HG02938 (cell line): ENCODE data around the gene C10orf90.

ENCODE experiments used
- ATAC-seq: cut with Tn5 transposase; IDR thresholded peaks from one replicate; pipeline ENCODE4 v1.9.1; 2021; ENCODE audit warnings: mild to moderate bottlenecking, moderate library complexity; ENCODE audit not compliant: unreplicated experiment

The C10orf90 gene, protein sequence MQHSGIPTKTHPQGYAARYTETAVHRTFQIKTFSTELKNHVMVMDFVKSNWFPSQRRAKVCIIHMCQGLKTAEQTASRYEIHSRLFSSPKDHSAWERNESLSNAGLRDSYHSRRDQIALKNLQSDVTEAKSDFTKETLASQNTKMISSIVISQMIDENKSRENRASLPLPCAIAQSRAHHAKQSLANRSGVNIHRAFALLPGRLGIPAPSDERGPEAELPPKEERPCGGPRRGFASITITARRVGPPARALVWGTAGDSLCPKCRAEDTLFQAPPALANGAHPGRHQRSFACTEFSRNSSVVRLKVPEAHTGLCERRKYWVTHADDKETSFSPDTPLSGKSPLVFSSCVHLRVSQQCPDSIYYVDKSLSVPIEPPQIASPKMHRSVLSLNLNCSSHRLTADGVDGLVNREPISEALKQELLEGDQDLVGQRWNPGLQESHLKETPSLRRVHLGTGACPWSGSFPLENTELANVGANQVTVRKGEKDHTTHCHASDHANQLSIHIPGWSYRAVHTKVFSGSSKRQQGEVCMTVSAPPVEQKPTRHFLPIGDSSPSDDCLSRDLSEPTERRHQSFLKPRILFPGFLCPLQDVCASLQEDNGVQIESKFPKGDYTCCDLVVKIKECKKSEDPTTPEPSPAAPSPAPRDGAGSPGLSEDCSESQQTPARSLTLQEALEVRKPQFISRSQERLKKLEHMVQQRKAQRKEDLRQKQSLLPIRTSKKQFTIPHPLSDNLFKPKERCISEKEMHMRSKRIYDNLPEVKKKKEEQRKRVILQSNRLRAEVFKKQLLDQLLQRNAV

DNA sequence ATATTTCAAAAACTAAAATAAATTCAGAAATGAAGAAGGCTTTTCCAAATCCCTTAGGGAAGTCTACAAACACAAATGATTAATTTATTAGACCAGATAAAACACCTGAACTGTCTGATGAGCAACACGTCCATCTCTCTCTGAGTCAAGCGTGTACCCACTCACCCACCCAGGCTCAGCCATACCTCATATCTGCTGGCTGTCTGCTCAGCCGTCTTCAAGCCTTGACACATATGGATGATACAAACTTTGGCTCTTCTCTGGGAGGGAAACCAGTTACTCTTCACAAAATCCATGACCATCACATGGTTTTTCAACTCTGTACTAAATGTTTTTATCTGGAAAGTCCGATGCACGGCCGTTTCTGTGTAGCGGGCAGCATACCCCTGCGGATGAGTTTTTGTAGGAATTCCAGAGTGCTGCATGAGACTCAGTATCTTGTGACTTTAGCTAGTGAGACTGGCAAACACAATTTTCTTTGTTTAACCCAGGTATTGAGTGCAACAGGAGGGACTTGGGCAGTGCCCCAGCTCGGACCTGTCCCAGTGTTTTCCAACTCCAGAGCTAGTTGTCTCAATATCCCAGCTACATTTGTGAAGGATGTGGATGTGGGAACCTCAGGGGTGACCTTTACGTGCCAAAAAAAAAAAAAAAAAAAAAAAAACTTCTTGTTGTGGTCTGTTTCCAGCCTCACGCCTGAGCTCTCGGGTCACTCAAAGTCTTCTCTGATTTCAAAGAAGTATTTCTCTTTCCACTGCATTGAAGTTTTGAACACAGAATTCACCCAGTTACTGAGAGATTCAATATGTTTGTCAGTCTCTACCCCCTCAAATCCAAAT, at the start of gene C10orf90:
TSS of gene C10orf90 (minus strand) at position 638 of the 839 bp plus-strand sequence. CDS start at position 425, 213 bp downstream.
- ATAC-seq, result no peak

DNA sequence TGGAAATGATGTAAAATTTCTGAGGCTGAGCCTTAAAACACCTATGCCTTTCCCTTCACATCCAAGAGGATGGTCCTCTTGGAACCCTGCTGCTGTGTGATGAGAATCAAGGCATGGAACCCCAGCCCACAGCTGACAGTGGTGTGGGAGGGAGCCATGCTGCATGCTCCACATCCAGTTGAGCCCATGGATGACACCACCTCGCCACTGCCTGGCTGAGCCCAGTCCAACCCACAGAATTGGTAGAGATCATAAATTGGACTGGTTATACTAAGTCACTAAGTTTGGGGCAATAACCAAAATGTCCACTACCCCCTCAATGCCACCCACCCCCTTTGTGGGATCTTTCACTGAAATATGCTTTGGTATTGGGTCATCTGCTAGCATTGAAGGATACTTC, 45.9 kb upstream of the C10orf90 start:
- ATAC-seq, result no peak

DNA sequence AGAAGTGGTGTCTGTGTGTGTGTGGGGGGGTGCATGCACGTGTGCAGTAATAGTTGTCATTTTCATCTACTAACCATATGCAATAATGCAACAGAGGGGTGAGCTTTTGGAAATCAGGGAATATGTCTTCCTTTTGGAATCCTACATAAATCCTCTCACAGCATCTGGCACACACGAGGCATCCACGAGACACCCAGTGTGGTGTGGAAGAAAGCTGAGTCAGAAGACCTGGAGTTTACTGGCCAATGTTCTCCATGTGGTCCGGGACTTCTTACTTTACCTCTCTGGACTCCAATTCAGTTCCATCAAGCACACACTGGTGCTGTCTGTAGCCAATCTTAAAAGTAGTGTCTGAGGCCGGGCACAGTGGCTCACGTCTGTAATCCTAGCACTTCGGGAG, 43.1 kb upstream of the C10orf90 start:
- no peak for ATAC-seq

DNA sequence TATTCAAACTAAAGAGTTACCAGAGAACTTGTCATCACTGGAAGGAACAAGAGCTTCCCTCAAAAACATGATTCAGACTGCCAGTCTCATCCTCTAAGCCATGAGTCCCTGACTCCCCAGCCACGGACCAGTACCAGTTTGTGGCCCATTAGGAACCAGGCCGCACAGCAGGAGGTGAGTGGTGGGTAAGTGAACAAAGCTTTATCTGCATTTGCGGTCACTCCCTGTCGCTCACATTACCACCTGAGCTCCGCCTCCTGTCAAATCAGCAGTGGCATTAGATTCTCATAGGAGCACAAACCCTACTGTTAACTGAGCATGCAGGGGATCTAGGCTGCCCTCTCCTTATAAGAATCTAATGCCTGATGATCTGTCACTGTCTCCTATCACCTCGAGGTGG, 42.2 kb upstream of the C10orf90 start:
- no peak for ATAC-seq

DNA sequence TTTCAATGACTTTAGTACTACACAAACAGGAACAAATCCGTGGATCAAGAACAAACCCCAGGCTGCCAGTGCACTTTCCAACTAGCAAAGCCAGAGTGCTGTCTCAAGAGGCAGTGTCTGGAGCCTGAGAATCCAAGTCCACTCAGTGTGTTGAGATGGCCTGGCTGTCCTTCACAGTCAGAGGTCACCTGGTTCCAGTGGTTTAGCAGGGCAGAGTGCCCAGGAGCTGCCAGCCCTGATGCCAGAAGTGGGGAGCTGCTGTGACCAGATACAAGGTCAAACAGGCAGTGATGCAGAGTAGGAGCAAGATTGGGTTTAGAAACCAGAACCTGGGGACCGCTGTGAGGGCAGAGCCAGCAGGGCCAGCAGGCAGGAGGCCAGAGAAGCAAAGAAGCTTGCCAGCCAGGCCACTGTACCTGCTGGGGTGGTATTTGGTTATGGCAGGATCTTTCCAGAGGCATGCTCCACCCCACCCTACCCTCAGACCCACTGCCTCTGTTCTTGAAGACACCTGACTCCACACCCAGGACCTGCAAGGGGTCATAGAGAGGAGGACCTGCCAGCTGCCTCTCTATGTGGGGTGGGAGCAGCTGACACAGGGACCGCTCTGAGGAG, 35.6 kb upstream of the C10orf90 start:
- no peak for ATAC-seq

DNA sequence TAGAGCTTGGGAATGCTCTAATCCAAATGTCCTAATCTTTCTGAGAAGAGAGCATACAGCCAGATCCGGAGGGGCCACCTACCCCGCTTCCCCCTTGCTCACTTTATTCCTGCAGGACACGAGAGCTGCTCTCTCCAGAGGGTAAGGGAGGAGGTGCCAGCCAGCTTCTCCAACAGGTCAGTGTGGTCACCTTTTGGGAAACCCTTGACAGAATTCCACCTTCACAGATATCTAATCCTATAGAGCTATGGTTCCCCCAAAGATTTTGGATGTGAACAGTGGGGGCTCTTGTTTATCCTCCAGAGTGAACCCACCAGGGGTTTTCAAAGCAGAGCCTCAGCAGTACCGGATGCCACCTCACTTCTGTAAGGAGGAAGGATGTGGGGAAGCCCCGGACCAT, 34.6 kb upstream of the C10orf90 start:
- no peak for ATAC-seq

DNA sequence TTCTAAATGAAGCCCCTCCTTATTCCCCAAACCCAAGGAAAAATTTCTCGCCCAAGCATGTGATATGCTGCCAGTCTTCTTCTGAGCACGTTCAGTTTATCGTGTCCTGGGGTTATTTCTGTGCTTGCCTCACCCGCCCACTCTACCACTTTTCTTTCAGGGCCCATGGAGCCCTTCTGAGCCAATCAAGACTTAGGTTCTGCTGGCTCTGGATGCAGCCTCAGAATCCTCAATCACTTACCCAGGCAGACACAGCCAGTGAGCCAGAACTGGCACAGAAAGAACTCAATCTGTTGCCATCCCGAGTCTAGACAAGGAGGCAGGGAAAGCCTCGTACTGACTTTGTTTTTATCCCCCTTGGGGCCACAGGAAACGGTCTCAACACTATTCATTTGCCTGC, 34.2 kb upstream of the C10orf90 start:
- no peak for ATAC-seq

DNA sequence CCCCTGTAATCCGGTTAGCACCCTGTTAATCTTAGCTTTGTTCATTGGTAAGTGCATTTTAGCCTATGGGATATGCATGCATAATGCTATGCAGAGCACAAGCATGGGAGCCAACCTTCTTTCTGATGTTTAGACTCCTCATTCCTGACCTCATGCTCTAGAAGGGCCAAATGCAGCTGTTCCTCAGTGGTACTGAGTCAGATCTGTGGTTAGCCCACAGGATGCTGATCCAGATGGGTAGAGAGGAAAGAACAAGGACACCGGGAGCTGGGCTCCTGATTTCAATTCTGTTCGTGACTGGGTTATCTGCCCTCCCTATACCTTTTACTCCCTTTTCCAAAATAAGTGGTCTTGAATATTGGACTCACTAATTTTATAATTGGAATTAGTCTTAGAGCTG, 31.7 kb upstream of the C10orf90 start:
- ATAC-seq, result no peak

DNA sequence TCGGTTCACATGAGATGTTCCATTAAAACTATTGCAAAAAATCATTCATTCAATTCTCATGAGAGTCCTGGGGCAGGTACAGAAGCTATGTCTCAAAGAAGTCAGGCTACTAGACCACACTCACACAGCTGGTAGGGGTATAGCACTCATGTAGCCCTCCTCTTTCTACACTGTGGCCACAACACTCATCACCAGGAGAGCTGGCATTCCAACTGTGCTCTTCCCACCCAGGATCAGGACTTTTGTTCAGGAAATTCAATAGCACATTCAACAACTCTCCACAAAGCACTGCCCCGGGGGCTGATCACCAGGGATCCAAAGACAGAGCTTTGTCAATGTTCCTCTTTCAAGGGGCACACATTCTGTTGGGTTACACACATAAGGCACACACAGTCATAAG, 31.0 kb upstream of the C10orf90 start:
- ATAC-seq, result no peak

DNA sequence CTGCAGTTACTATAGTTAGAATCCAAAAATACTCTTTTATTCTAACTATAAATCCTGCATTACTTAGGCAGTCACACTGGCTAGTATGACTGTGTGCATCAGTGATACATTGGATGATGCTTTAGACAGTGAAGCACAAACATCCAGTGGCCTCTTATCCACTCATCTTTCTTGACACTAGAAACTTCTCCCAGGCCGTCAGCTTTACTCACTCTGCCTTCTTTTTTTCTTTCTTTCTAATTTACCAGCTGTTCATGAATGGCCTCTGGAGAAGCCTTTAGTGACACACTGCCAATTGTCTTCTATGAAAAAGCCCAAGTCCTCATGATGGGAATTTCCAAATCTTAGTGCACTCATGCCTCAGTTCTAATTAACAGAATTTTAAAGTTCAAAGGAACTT, 26.2 kb upstream of the C10orf90 start:
- no peak for ATAC-seq

DNA sequence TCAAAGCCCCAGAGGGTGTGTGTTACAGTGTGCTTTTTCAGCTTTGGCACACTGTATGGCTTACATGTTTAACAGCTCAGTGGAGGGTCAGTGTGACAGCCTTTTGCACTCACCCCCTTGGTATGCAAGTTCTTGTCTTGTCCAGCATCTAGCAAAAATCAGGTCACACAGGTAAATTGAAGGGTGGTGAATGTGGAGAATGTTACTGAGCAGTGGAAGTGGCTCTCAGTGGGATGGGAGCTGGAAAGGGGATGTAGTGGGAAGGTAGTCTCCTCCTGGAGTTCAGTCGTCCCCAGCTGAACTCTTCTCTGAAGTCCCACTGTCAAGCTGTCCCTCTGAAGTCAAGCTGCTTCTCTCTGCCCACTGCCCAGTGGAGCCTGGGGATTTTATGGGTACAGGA, 21.0 kb upstream of the C10orf90 start:
- no peak for ATAC-seq

DNA sequence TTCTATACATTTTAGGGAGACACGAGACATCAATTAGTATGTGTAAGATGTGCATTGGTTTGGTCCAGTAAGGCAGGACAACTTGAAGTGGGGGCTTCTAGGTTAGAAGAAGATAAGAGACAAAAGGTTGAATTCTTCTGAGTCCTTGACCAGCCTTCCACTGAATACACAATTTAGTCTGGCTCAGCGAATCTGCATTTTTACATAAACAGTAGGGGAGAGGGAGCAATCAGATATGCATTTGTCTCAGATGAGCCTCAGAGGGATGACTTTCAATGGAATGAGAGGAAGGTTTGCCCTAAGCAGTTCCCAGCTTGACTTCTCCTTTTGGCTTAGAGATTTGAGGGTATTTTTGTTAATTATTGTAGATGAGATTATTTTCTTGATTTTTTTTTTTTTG, 20.0 kb upstream of the C10orf90 start:
- ATAC-seq, result no peak

DNA sequence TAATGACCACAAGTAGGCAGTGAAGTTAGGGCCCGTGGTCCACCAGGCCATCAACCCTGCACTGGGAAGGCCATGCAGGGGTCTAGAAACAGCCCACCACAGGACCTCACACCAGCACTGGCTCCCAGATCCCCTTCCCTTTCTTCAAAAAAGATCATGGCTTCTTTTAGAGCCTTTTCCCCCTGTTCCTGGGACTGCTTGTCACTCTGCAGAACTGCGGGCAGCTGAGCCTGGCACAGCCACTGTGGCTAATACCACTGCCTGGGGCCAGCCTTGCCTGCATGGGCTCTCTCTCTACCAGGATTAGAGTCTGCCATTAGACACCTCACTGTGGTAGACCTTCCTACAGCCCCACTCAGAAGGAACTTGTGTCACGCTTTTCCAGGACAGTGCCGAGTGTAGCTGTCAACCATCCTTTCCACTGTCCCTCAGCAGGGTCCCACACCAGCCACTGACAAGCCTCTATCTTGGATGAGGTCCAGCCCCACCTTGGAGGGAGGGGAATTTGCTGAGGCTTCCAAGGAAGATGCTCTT, 19.0 kb upstream of the C10orf90 start:
- no peak for ATAC-seq

DNA sequence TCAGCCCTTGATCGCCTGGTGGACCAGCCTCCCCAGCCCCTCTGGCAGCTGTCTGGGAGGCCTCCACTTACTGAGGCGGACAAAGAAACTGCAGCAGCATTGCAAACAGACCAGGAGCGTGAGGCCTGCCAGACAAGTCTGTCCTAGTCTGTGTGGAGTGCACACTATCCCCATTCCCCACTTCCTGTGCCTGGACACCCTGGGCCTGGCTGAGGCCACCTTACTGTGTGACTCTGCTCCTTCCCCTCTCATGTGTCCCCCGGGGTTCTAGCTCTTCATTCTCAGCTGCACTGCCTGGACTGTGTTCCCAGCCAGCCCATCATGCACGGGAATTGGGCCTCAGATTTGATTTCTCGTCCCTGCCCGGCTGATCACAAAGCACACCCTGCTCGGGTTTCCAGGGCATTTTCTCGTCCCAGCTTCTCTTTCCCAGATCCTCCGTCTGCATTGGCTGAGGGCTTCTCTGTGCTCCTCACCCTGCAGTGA, 16.7 kb upstream of the C10orf90 start:
- ATAC-seq, result no peak

DNA sequence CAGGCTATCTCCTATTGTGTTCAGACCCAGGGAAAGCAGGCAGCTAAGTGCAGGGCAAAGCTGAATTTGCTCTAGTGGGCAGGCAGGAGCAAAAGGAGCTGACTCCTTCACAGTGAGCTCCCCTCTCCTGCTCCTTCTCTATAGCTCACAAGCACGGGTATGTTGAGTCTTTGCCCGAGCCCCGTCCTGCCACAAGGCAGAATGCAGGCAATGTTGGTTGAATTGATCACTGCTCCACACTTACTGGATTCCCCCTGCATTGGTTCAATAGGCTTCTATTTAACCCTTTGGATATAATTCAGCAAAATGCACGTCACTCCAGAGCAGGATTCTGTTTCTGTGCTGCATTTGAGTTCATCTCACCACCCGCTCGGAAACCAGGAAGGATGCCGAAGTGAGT, 16.2 kb upstream of the C10orf90 start:
- no peak for ATAC-seq

DNA sequence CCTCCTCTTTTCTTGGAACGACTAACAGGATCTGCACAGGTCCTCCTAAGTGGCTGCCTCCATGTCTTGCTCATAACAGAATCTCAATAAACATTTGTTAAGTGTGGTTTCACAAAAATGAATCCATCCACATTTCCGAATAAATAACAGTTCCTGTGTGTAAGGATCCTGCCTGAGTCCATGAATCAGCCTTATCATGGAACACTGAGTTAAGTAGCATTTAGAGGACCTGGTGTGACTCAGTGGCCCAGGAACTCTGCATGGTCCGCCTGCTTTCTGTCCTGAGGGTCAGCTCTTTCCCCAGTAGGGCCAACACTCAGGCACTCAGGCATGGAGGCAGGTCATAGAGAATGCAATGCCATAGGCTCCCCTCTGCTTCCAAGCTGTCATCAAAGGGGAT, 15.8 kb upstream of the C10orf90 start:
- no peak for ATAC-seq

DNA sequence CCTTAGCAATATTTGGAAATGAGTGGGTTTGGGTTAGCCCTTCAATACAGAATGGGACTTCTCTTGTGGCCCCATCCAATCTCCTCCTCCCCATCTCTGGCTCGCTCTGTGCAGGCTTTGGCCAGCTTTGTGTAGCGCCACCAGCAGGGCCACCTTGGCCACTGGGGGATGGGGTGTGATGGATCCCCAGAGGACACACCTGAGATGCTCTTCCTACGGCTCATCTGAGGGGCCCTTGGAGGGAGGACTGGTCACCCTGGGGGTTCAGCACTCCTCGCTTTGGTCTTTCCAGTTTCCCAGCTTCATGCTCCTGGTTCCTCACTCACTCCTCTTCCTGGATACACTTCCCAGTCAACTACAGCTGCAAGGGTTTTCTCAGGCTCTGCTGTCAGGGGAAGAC, 15.3 kb upstream of the C10orf90 start:
- ATAC-seq, result no peak

DNA sequence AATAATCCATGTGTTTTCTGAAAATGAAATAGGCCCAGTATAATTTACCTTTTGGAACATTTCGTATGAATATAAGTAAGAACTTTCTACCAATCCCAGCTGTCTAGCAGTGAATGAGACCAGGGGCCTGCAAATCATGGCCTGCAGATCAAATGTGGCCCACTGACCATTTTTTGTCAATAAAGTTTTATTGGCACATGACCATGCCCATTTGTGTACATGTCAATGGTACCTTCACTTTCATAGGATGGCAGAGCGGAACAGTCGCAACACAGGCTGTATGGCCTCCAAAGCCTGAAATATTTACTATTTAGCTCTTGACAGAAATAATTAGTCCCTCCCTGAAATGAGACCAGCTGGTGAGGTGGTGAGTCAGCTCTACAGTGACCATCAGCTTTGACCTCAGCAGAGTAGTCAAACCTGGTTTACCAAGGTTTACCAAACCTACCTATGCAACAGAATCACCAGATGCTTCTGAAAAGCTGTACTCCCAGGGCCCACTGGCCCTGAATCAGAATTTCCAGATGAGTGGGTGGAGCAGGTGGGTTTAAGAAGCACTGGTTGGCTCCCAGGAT, 13.8 kb upstream of the C10orf90 start:
- ATAC-seq, result no peak

DNA sequence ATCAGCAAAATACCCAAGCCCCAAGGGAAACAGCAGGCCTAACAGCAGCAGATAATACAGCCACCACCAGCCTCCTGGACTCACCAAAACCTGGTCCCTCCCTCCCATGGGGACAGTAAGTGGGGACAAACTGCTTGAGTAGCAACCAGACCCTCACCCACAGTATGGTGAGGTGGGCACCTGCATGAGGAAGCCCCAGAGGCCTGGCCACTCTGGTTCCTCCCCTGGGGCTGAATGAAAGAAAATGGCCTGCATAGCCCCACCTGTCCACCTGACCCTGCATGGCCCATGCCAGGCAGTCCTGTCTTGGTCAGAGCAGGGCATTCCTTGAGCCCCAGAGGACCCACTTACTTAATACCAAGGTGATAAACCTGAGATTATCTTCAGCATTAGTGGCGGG, 13.0 kb upstream of the C10orf90 start:
- no peak for ATAC-seq
